ENCODE results near the gene CASP8AP2.

DNA sequence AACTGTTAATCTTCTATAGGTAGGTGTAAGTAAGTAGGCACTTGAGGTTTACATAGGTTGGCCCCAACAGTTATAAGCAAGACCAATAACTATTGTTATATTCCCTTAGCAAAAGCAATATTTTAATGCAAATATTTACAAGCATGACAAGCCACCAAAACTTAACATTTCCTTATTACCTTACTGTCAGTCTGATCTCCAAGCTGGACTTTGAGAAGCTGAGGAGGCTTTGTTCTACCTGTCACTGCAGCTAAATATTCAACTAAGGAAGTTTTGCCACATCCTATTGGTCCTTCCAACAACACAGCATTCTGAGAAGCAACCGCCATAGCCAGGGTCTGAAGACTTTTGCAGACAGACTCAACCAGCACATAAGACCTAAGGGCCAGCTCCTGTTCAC is 39.7 kb upstream of the CASP8AP2 start:
- no peak for TF ChIP-seq EP300 (IDR thresholded peaks at IDR 0.05)
- TF ChIP-seq, protein P1, sequence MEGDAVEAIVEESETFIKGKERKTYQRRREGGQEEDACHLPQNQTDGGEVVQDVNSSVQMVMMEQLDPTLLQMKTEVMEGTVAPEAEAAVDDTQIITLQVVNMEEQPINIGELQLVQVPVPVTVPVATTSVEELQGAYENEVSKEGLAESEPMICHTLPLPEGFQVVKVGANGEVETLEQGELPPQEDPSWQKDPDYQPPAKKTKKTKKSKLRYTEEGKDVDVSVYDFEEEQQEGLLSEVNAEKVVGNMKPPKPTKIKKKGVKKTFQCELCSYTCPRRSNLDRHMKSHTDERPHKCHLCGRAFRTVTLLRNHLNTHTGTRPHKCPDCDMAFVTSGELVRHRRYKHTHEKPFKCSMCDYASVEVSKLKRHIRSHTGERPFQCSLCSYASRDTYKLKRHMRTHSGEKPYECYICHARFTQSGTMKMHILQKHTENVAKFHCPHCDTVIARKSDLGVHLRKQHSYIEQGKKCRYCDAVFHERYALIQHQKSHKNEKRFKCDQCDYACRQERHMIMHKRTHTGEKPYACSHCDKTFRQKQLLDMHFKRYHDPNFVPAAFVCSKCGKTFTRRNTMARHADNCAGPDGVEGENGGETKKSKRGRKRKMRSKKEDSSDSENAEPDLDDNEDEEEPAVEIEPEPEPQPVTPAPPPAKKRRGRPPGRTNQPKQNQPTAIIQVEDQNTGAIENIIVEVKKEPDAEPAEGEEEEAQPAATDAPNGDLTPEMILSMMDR (IDR thresholded peaks at IDR 0.05) = no peak

All from esophagus muscularis mucosa (tissue), 3 donors.